Measurements from ENCODE around the gene ZBTB45. TPM values are rescaled to one million over a fixed set of nuclear protein-coding genes. Genes with fewer than 3 reads are reported as not detected.

Gene ZBTB45
- polyA plus RNA-seq, 3 donors = 2.2 to 5.3 (median 2.6) TPM

DNA sequence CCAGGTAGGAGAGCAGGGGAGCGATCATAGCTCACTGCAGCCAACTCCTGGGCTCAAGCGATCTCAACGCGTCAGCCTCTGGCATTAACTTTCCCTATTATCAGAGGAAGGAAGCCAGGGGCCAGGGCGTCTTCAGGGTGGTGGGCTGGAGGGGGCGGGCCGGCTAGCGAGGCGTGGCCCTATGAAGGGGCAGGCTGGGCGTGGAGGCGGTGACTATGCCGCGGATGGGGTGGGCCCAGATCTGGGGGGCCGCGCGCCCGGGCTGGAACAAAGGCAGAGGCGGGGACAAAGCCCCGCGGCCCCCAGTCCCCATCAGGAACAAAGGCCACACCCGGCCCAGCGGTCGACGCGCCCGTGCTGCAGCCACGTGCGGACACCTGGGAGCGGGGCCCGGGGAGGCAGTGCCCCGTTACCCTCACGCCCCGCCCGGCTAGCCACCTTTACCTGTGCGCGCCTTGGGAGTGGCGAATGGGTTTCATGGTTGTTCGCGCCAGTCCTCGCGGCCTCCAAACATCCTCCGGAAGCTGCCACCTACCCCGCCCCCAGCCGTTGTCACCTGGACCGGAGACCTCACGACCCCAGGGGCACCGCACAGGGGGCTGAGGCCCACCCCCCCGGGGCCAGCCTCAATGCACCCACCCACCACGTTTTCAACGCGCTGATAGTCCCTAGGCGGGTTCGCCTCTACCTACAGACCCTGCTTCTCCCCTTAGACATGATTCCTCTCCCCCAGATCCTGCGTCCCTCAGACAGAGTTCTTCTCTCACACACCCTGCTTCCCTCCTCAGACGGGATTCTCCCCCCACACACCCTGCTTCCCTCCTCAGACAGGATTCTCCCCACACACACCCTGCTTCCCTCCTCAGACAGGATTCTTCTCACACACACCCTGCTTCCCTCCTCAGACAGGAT is 18.9 kb upstream of the ZBTB45 start:
- Histone ChIP-seq H3K36me3 (replicated peaks in 1 of 2; ENCODE audit: control insufficient read depth in 1 of 2, insufficient read depth in 2 of 2, low read length in 2 of 2) (no peaks in the 10 kb centered on the region), H3K4me1 (ENCODE audit: control insufficient read depth in 1 of 2, insufficient read depth in 2 of 2, low read length in 2 of 2) (peaks cover 20 to 26% of the 10 kb centered on the region in 2 donors), H3K79me2 (ENCODE audit: insufficient read depth, low read length) (no peaks in the 10 kb centered on the region), H4K20me1 (ENCODE audit: insufficient read depth, low read length) (no peaks in the 10 kb centered on the region), H3K9me3 (replicated peaks in 1 of 2; ENCODE audit: control insufficient read depth in 1 of 2, insufficient read depth in 1 of 2, low read length in 2 of 2) (no peaks in the 10 kb centered on the region), H3K9ac (ENCODE audit: insufficient read depth, low read length, poor library complexity, severe bottlenecking) (peak overlapping the region; percentile 32), H3K27ac (ENCODE audit: low read depth in 1 of 2, low read length in 2 of 2) (no peak overlapping the region), H3K4me3 (replicated peaks in 1 of 3; ENCODE audit: low read depth in 2 of 3, low read length in 3 of 3) (peak overlapping the region in 1 of 3 experiments; percentile 60), H2AFZ (ENCODE audit: insufficient read depth, low read depth, low read length, poor library complexity, severe bottlenecking) (peak overlapping the region; percentile 72), H3K27me3 (ENCODE audit: control insufficient read depth in 2 of 2, insufficient read depth in 2 of 2, low read length in 2 of 2) (peaks cover 8 to 25% of the 10 kb centered on the region in 2 donors), H3K4me2 (replicated peaks; ENCODE audit: extremely low read depth, low read length, poor library complexity, severe bottlenecking) (peak overlapping the region; percentile 68)
- H3K36me3 Mint-ChIP-seq = no peaks in the 10 kb centered on the region
- intact Hi-C loops (cut with micrococcal nuclease) = no loop called here
- H3K4me1 Mint-ChIP-seq = peaks cover 26% of the 10 kb centered on the region
- H3K27ac Mint-ChIP-seq = no peak overlapping the region
- H3K4me3 Mint-ChIP-seq = peak overlapping the region; percentile 62 to 91
- peaks cover 0 to 7% (median 2%) of the 10 kb centered on the region in 7 donors for H3K9me3 Mint-ChIP-seq
- WGBS (ENCODE audit: insufficient coverage) = under 1% methylated on average over 50 of the region's 55 CpGs
- TF ChIP-seq, protein P1, sequence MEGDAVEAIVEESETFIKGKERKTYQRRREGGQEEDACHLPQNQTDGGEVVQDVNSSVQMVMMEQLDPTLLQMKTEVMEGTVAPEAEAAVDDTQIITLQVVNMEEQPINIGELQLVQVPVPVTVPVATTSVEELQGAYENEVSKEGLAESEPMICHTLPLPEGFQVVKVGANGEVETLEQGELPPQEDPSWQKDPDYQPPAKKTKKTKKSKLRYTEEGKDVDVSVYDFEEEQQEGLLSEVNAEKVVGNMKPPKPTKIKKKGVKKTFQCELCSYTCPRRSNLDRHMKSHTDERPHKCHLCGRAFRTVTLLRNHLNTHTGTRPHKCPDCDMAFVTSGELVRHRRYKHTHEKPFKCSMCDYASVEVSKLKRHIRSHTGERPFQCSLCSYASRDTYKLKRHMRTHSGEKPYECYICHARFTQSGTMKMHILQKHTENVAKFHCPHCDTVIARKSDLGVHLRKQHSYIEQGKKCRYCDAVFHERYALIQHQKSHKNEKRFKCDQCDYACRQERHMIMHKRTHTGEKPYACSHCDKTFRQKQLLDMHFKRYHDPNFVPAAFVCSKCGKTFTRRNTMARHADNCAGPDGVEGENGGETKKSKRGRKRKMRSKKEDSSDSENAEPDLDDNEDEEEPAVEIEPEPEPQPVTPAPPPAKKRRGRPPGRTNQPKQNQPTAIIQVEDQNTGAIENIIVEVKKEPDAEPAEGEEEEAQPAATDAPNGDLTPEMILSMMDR (IDR thresholded peaks at IDR 0.05) = no peak
- DNase-seq = no peak
- peaks cover 22 to 38% (median 27%) of the 10 kb centered on the region in 3 donors for H3K27me3 Mint-ChIP-seq (ENCODE audit: low read depth in 3 of 3)

DNA sequence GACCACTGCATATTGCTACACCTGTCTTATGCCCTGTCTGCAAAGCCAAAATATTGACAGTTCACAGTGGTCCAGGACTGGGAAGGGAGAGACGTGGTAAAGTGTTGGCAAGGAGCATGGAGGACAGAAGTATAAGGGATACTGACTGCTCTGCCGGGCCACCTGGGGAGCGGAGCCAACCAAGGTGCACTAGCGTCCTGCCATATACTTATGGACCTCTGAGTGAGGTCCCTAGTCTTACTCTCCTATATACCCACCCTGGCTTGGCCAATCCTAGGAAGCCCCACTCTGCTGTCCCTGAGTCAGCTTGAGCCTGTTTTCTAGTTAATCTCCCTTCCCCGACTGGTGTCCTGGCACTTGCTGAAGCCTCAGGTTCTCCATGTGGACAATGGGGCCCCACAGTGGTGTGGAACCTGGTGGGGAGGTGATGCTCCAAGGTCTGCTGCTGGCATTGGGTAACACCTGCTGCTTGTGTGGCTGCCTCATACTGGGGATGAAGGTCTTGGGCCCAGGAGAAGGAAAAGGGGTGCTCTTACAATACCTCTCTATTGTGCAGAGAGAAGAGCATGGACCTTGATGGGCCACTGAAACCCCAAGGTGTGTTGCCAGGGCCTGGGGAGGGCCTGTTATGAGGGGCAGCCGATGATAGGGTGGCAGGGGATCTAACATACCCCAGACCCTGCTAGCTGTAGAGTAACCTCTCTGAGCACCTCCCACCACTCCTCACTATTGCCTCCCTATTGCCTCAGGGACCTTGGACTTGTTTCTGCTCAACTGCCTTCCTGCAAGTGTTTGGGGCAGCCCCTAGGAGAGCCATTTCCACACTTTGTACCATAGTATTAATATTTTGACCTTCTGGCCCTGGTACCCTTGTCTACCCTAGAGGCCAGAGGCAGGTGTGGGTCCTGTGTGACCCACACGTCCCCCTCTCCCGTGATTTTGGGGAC is 17.5 kb upstream of the ZBTB45 start:
- Histone ChIP-seq H3K79me2 (ENCODE audit: insufficient read depth, low read length) (no peaks in the 10 kb centered on the region), H3K4me1 (ENCODE audit: control insufficient read depth in 1 of 2, insufficient read depth in 2 of 2, low read length in 2 of 2) (peaks cover 15 to 21% of the 10 kb centered on the region in 2 donors), H3K4me2 (replicated peaks; ENCODE audit: extremely low read depth, low read length, poor library complexity, severe bottlenecking) (no peak overlapping the region), H3K4me3 (replicated peaks in 1 of 3; ENCODE audit: low read depth in 2 of 3, low read length in 3 of 3) (no peak overlapping the region), H3K27me3 (ENCODE audit: control insufficient read depth in 2 of 2, insufficient read depth in 2 of 2, low read length in 2 of 2) (peaks cover 8 to 25% of the 10 kb centered on the region in 2 donors), H4K20me1 (ENCODE audit: insufficient read depth, low read length) (no peaks in the 10 kb centered on the region), H3K9ac (ENCODE audit: insufficient read depth, low read length, poor library complexity, severe bottlenecking) (no peak overlapping the region), H3K9me3 (replicated peaks in 1 of 2; ENCODE audit: control insufficient read depth in 1 of 2, insufficient read depth in 1 of 2, low read length in 2 of 2) (no peaks in the 10 kb centered on the region), H3K27ac (ENCODE audit: low read depth in 1 of 2, low read length in 2 of 2) (no peak overlapping the region), H3K36me3 (replicated peaks in 1 of 2; ENCODE audit: control insufficient read depth in 1 of 2, insufficient read depth in 2 of 2, low read length in 2 of 2) (no peaks in the 10 kb centered on the region), H2AFZ (ENCODE audit: insufficient read depth, low read depth, low read length, poor library complexity, severe bottlenecking) (no peak overlapping the region)
- H3K36me3 Mint-ChIP-seq = no peaks in the 10 kb centered on the region
- peaks cover 24 to 39% (median 26%) of the 10 kb centered on the region in 3 donors for H3K27me3 Mint-ChIP-seq (ENCODE audit: low read depth in 3 of 3)
- peaks cover 18% of the 10 kb centered on the region for H3K4me1 Mint-ChIP-seq
- H3K9me3 Mint-ChIP-seq = peaks cover 0 to 7% (median 2%) of the 10 kb centered on the region in 7 donors
- H3K4me3 Mint-ChIP-seq = peak overlapping the region in 1 of 2 donors; percentile 91
- peak overlapping the region in 1 of 7 donors; percentile 21 for H3K27ac Mint-ChIP-seq
- no peak for DNase-seq
- intact Hi-C loops (cut with micrococcal nuclease) = no loop called here
- TF ChIP-seq, protein P1 (IDR thresholded peaks at IDR 0.05) = no peak
- WGBS (ENCODE audit: insufficient coverage) = no CpG with 5 or more reads among the region's 8 CpGs

All from CD14-positive monocyte (primary cell).